ENCODE results near the gene HPSE2. TPM values are rescaled to one million over a fixed set of nuclear protein-coding genes. Genes with fewer than 3 reads are reported as not detected.

The HPSE2 gene
- total RNA-seq, 1 experiment from 2014 or later = not detected

DNA sequence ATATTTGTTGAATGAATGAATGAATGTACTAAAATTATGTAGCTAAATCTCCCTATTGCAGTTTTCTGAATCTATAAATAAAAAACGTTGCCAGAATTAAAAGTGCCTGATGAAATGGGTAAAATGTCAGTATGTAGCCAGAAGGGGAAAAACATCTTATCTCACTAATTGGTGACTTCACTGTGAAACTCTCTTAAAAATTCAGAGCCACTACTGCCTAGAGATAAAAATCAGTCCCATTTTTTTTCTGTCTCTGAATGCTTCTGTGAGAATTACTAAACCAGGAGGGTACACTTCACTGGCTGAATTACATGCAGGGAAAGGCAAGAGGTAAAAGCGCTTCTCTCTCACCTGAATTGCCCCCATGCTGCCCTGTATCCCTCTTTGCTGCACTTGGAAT, 719.3 kb downstream of the HPSE2 start:
- peaks cover 9% of the 10 kb centered on the region; the same call in 1 of the 2 replicates for H3K4me1 ChIP-seq
- Mint-ChIP-seq H3K36me3 (ENCODE audit: insufficient read depth, unreplicated experiment) (no peaks in the 10 kb centered on the region), H3K27ac (ENCODE audit: unreplicated experiment) (no peak overlapping the region), H3K27me3 (ENCODE audit: insufficient read depth, unreplicated experiment) (no peaks in the 10 kb centered on the region), H3K9me3 (ENCODE audit: unreplicated experiment) (no peaks in the 10 kb centered on the region), H3K4me1 (ENCODE audit: low read depth, unreplicated experiment) (peaks cover 10% of the 10 kb centered on the region), H3K4me3 (ENCODE audit: unreplicated experiment) (no peak overlapping the region)
- ChIA-PET POLR2A (no interaction called here), CTCF (no interaction called here)
- BruUV-seq (replicated peaks) = no TSS peak
- no peak overlapping the region for H3K4me3 ChIP-seq (ENCODE audit: low read depth, low read length)
- no peaks in the 10 kb centered on the region for H3K27me3 ChIP-seq (replicated peaks; ENCODE audit: control insufficient read depth, insufficient read depth, low read length)
- intact Hi-C loops (cut with micrococcal nuclease; ENCODE audit: unreplicated experiment) = no loop called here
- H3K36me3 ChIP-seq (ENCODE audit: control insufficient read depth, insufficient read depth, low read length) = no peaks in the 10 kb centered on the region
- TF ChIP-seq, protein P1, sequence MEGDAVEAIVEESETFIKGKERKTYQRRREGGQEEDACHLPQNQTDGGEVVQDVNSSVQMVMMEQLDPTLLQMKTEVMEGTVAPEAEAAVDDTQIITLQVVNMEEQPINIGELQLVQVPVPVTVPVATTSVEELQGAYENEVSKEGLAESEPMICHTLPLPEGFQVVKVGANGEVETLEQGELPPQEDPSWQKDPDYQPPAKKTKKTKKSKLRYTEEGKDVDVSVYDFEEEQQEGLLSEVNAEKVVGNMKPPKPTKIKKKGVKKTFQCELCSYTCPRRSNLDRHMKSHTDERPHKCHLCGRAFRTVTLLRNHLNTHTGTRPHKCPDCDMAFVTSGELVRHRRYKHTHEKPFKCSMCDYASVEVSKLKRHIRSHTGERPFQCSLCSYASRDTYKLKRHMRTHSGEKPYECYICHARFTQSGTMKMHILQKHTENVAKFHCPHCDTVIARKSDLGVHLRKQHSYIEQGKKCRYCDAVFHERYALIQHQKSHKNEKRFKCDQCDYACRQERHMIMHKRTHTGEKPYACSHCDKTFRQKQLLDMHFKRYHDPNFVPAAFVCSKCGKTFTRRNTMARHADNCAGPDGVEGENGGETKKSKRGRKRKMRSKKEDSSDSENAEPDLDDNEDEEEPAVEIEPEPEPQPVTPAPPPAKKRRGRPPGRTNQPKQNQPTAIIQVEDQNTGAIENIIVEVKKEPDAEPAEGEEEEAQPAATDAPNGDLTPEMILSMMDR (IDR thresholded peaks at IDR 0.05; ENCODE audit: insufficient read depth in 1 of 2, low read depth in 1 of 2, low read length in 1 of 2, severe bottlenecking in 1 of 2, unreplicated experiment in 1 of 2) = no peak
- DNase-seq = no peak
- H3K9me3 ChIP-seq = no peaks in the 10 kb centered on the region

DNA sequence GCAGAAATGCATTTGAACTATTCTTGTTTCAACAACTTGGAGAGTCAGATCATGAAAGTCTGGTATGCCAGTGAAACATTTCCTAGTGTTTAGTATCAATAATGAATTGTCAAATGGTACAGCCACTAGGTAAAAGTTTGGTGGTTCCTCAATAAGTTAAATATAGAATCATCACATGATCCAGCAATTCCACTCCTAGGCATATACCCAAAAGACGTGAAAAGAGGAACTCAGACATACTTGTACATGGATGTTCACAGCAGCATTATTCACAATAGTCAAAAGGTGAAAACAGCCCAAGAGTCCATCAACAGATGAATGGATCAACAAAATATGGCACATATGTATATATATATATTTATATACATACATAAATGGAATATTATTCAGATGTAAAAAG, 721.9 kb downstream of the HPSE2 start:
- H3K4me1 Mint-ChIP-seq (ENCODE audit: low read depth, unreplicated experiment) = peaks cover 10% of the 10 kb centered on the region
- BruUV-seq (replicated peaks) = no TSS peak
- Histone ChIP-seq H3K4me1 (peaks cover 9% of the 10 kb centered on the region; the same call in 1 of the 2 replicates), H3K4me3 (ENCODE audit: low read depth, low read length) (no peak overlapping the region), H3K27me3 (replicated peaks; ENCODE audit: control insufficient read depth, insufficient read depth, low read length) (no peaks in the 10 kb centered on the region), H3K36me3 (ENCODE audit: control insufficient read depth, insufficient read depth, low read length) (no peaks in the 10 kb centered on the region), H3K9me3 (no peaks in the 10 kb centered on the region)
- no peaks in the 10 kb centered on the region for H3K27me3 Mint-ChIP-seq (ENCODE audit: insufficient read depth, unreplicated experiment)
- intact Hi-C loops (cut with micrococcal nuclease; ENCODE audit: unreplicated experiment) = no loop called here
- ChIA-PET POLR2A (no interaction called here), CTCF (no interaction called here)
- H3K9me3 Mint-ChIP-seq (ENCODE audit: unreplicated experiment) = no peaks in the 10 kb centered on the region
- no peak overlapping the region for H3K27ac Mint-ChIP-seq (ENCODE audit: unreplicated experiment)
- no peak for DNase-seq
- TF ChIP-seq, protein P1 (IDR thresholded peaks at IDR 0.05; ENCODE audit: insufficient read depth in 1 of 2, low read depth in 1 of 2, low read length in 1 of 2, severe bottlenecking in 1 of 2, unreplicated experiment in 1 of 2) = no peak
- H3K4me3 Mint-ChIP-seq (ENCODE audit: unreplicated experiment) = no peak overlapping the region
- no peaks in the 10 kb centered on the region for H3K36me3 Mint-ChIP-seq (ENCODE audit: insufficient read depth, unreplicated experiment)

DNA sequence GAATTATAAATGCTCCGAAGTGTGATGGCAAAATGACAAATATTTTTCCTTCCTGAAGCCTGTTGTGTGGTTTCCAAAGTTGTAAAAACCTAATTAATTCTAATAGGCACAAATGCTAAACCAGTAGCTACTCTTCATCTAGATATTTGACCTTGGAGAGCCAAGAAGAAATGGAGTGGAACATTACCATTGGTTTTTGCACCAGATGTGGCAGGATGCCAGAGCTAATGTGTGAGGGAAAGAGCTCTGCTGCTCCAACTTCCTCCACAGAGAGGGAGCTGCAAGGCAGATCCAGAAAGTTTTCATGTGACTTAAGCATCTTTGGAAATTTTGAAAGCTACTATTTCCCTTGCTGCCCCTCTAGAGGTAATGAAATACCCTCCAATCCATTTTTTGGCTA, 723.8 kb downstream of the HPSE2 start:
- Histone ChIP-seq H3K4me3 (ENCODE audit: low read depth, low read length) (no peak overlapping the region), H3K27me3 (replicated peaks; ENCODE audit: control insufficient read depth, insufficient read depth, low read length) (no peaks in the 10 kb centered on the region), H3K36me3 (ENCODE audit: control insufficient read depth, insufficient read depth, low read length) (no peaks in the 10 kb centered on the region), H3K9me3 (no peaks in the 10 kb centered on the region), H3K4me1 (peaks cover 9% of the 10 kb centered on the region; the same call in 1 of the 2 replicates)
- peaks cover 8% of the 10 kb centered on the region for H3K27me3 Mint-ChIP-seq (ENCODE audit: insufficient read depth, unreplicated experiment)
- CTCF ChIA-PET = no interaction called here
- no TSS peak for BruUV-seq (replicated peaks)
- no peak overlapping the region for H3K4me3 Mint-ChIP-seq (ENCODE audit: unreplicated experiment)
- H3K4me1 Mint-ChIP-seq (ENCODE audit: low read depth, unreplicated experiment) = peaks cover 10% of the 10 kb centered on the region
- intact Hi-C loops (cut with micrococcal nuclease; ENCODE audit: unreplicated experiment) = no loop called here
- H3K9me3 Mint-ChIP-seq (ENCODE audit: unreplicated experiment) = no peaks in the 10 kb centered on the region
- POLR2A ChIA-PET = no interaction called here
- no peak overlapping the region for H3K27ac Mint-ChIP-seq (ENCODE audit: unreplicated experiment)
- TF ChIP-seq, protein P1 (IDR thresholded peaks at IDR 0.05; ENCODE audit: insufficient read depth in 1 of 2, low read depth in 1 of 2, low read length in 1 of 2, severe bottlenecking in 1 of 2, unreplicated experiment in 1 of 2) = no peak
- no peaks in the 10 kb centered on the region for H3K36me3 Mint-ChIP-seq (ENCODE audit: insufficient read depth, unreplicated experiment)
- no peak for DNase-seq

All from Caco-2 (cell line).